Fibroblast of lung (primary cell): Measurements from ENCODE around the gene TSPAN18.

Experiments
- EZH2 ChIP-seq: IDR thresholded peaks from 2 replicates; pipeline ENCODE4 v1.5.1; 2012; ENCODE audit warnings: low read length, control low read depth, mild to moderate bottlenecking; ENCODE audit errors: missing control alignments
- TF ChIP-seq, protein P1 (sequence below), 2 donors: IDR thresholded peaks in 1 of 2; conservative IDR thresholded peaks in 1 of 2; 1 replicate in 1 of 2; 2 replicates in 1 of 2; pipeline ENCODE4 v1.5.1; 2011 to 2012; ENCODE audit warnings: low read length in 2 of 2, control low read depth in 1 of 2, inconsistent platforms in 1 of 2, low read depth in 1 of 2, mild to moderate bottlenecking in 1 of 2

DNA sequence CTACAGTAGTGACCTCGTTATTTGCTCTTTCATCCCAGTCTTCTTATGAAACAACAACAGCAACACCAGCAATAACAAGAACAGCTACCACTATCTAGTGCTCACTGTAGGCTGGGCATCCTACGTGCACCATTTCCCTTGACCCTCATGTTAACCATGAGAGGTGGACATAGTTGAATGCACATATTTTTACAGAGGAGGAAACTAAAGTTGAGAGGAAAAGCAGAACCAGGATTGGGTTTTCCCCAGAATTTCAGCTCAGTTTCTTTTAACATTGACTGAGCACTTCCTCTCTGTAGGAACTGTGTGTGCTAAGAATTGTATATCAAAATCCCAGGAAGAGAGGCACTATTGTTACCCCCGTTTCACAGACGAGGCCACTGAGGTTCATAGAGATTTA, 39.4 kb upstream of the TSPAN18 start:
- TF ChIP-seq, protein P1, sequence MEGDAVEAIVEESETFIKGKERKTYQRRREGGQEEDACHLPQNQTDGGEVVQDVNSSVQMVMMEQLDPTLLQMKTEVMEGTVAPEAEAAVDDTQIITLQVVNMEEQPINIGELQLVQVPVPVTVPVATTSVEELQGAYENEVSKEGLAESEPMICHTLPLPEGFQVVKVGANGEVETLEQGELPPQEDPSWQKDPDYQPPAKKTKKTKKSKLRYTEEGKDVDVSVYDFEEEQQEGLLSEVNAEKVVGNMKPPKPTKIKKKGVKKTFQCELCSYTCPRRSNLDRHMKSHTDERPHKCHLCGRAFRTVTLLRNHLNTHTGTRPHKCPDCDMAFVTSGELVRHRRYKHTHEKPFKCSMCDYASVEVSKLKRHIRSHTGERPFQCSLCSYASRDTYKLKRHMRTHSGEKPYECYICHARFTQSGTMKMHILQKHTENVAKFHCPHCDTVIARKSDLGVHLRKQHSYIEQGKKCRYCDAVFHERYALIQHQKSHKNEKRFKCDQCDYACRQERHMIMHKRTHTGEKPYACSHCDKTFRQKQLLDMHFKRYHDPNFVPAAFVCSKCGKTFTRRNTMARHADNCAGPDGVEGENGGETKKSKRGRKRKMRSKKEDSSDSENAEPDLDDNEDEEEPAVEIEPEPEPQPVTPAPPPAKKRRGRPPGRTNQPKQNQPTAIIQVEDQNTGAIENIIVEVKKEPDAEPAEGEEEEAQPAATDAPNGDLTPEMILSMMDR (conservative IDR thresholded peaks at IDR 0.05 in 1 of 2, IDR thresholded peaks at IDR 0.05 in 1 of 2; ENCODE audit: low read depth in 1 of 2, low read length in 2 of 2): no peak
- TF ChIP-seq EZH2: no peak
